ENCODE results near the gene NPHS1.
"Not testable (repeated sequence)": the region's sequence is repeated elsewhere in the genome, so short reads cannot be mapped to it uniquely, and the experiment has no call there.

NPHS1 gene

DNA sequence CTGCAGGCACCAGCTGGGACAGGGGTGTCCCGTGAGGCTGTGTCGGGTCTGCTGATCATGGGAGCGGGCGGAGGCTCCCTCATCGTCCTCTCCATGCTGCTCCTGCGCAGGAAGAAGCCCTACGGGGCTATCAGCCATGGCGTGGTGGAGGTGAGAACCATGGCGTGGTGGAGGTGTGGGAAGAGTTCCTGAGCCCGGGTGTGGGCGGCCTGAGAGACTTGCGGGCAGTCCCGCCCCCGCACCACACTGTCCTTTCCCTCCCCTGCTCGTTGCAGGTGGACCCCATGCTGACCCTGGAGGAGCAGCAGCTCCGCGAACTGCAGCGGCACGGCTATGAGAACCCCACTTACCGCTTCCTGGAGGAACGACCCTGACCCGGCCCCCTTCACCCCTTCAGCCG is 26.8 kb upstream of the NPHS1 start:
- no peak for DNase-seq

DNA sequence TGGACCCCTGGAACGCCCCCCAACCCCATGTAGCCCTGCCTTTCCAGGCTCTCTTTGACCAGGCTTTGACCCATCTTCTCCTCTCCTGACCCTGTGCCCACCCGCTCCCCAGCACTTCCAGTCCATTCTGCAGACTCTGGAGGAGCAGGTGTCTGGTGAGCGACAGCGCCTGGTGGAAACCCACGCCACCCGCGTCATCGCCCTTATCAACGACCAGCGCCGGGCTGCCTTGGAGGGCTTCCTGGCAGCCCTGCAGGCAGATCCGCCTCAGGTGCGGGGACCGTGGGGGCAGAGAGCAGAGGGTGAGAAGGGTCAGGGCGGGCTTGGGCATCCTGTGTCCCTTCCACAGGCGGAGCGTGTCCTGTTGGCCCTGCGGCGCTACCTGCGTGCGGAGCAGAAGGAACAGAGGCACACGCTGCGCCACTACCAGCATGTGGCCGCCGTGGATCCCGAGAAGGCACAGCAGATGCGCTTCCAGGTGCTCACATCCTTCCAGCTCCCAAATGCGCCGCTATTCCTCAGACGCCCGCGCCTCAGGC is 22.2 kb upstream of the NPHS1 start:
- DNase-seq, result no peak

DNA sequence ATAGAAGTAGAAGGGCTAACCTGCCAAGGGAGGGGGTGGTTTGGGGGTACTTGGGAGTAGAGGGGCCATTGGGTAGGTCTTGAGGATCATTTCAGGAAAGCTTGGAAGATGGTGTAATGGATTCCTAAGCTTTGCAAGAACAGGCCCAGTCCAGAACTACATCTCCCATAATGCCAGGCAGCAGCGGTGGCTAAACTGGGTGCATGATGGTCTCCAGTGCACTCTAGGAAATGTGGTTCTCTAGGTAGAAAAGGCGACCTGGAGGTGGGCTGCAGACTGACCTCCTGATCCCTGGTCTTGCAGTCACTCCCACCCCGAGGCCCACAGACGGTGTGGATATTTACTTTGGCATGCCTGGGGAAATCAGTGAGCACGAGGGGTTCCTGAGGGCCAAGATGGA is 19.9 kb upstream of the NPHS1 start:
- no peak for DNase-seq

DNA sequence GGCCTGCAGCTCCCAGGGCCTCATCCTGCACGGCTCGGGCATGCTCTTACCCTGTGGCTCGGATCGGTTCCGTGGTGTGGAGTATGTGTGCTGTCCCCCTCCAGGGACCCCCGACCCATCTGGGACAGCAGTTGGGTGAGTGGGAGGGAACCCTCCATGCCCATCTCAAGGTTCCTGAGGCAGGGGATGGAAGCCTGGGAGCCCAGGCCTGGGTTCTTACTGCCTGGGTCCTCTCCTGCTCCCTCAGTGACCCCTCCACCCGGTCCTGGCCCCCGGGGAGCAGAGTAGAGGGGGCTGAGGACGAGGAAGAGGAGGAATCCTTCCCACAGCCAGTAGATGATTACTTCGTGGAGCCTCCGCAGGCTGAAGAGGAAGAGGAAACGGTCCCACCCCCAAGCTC is 19.3 kb upstream of the NPHS1 start:
- DNase-seq, result no peak

DNA sequence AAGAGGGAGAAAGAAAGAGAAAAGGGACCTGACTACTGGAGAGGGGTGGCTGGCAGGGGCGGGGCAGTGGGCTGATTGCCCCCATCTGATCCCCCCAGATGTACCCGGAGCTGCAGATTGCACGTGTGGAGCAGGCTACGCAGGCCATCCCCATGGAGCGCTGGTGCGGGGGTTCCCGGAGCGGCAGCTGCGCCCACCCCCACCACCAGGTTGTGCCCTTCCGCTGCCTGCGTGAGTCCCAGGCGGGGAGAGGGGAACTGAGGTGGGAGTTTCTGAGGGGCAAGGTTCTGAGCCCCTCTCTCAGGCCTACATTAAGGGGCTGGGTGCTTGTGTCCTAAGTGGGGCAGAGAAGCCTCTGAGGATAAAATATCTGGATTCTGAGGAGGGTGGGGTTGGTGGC is 18.5 kb upstream of the NPHS1 start:
- no peak for DNase-seq

DNA sequence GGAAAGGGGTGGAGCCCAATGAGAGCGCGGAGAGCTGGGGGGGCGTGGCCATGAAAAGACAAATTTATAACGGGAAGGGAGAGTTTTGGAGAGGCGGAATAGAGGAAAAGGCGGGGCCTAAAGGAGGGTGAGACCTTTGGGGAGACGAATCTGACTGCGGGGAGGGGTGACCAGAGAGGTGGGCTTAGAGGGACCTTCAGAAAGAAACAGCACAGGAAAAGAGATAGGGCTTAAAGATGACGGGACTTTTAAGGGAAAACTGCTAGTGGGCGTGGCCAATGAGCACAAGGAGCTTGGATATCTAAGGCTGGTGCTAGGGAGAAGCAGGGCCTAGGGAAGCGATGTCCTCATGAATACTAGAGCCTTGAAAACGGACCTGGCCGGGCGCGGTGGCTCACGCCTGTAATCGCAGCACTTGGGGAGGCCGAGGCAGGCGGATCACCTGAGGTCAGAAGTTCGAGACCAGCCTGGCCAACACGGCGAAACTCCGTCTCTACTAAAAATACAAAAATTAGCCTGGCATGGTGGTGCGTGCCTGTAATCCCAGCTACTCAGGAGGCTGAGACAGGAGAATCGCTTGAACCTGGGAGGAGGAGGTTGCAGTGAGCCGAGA is 17.9 kb upstream of the NPHS1 start:
- not testable (repeated sequence) for DNase-seq

DNA sequence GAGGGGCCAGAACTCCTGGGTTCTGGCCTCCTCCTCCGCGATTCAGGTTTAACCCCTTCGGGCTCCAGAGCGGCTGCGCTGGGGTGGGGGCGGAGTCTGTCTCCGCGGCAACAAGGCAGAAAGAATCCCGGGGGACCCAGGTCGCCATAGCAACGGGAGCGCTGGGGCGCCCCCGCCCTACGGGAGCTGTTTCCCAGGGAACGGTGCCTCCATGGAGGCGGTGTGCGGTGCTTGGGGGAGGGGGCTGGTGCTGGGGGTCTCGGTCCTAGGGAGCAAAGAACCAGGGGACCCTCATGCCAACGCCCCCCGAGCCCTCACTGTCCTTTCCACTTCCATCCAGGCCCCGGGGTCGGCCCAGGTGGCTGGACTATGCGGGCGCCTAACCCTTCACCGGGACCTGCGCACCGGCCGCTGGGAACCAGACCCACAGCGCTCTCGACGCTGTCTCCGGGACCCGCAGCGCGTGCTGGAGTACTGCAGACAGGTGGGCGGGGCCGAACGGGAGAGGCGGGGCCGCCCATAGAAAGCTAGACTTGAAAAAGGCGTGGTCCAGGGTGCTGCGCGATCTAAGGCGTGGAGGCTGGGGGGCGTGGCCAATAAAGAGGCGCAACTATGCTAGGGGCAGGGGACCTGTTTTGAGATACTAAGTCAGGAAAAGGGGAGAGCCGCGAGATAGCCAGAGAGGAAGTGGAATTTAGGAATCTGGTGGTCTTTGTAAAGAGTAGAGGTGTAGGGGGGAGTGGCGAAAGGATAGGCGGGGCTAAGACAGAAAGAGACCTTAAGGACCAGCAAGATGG is 17.2 kb upstream of the NPHS1 start:
- DNase-seq, result peak; percentile 86

DNA sequence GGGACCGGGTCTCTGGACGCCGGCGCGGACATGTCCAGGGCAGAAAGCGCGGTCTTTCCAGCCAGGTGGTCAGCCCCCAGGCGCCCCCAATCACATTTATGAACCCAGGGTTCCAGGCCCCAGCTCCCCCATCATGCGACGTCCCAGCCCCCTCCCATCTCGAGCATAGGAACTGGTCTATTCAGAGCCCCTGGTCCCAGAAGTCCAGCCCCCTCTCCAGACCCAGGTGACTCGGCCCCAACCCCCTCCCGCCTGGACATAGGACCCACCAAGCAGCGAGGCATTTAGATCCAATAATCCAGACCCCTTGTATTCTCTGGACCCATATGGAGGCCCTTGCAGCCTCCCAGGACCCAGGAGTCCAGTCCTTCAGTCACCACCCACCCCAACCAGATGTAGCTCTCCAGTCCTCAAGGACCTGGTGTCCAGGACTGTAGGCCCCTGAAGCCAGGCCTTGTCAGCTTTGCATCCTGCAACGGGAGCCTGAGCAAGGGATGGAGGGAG is 16.6 kb upstream of the NPHS1 start:
- DNase-seq, result no peak

DNA sequence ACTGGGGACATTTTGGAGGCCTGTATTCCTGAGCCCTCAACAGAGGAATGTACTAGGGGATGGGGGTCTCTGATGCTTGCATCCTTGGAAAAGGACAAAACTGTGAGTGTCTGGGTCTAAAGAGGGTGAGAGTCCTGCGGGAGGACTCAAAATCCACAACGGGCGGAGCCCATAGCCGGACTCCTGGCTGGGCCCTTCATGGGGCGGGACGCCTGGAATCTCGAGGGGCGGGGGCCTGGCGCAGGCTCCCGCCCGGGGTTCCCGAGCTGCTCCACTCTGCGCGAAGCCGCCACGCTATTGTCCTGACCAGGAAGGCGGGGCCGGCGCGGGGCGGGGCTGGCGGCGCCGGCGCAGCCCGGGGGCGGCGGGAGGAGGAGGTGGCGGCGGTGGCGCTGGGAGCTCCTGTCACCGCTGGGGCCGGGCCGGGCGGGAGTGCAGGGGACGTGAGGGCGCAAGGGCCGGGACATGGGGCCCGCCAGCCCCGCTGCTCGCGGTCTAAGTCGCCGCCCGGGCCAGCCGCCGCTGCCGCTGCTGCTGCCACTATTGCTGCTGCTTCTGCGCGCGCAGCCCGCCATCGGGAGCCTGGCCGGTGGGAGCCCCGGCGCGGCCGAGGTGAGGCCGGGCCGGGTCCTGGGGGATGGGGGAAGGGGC is 16.0 kb upstream of the NPHS1 start, which contains the start of gene APLP1:
Gene APLP1, plus strand, starts transcription at position 403 of the 651 bp plus-strand sequence. Its CDS starts 63 bp downstream, at position 466.
- DNase-seq, result peak; percentile 79

DNA sequence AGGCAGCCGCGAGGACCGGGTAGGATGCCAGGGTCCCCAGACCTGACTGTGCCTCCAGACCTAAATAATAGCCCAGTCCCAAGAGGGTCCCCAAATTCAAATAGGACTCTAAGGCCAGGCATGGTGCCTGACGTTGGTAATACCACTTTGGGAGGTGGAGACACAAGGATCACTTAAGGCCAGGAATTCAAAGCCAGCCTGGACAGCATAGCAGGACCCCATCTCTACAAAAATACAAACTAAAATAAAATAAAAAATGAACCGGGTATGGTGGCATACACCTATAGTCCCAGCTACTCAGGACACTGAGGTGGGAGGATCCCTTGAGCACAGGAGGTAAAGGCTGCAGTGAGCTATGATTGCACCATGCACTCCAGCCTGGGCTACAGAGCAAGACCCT is 10.7 kb upstream of the NPHS1 start:
- no peak for DNase-seq

DNA sequence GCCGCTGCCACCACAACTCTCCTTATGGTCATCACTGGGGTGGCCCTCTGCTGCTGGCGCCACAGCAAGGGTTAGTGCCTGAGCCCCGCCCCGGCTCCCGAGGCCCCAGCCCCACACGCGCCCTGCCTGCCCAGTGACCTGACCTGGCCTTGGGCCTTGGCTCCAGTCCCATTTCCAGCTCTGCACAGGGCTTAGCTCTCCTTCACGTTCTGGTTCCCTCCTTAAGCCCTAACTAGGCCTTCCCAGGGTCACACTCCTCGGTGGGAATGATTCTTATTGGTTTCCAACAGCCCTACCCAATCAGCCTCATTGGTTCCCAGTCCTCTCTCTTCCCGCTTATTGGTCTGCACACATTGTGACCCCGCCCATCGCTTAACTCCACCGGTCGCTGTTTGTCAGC is 10.2 kb upstream of the NPHS1 start:
- DNase-seq, result no peak

DNA sequence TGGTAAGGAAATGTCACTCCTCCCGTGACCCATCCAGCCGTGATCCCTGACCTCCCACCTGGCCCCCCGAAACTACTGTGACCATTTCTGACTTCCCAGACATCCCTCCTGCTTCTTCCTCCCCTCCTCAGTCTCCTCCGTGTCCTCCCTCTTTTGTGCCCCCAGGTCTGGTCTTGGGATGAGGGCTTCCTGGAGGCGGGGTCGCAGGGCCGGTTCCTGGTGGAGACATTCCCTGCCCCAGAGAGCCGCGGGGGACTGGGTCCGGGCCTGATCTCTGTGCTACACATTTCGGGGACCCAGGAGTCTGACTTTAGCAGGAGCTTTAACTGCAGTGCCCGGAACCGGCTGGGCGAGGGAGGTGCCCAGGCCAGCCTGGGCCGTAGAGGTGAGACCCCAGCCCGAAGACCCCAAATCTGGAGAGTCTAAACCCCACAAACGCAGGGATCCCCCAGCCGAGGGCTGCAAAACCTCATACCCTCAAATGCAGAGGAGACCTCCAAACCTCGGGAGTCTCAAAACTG is 9.4 kb upstream of the NPHS1 start:
- no peak for DNase-seq

DNA sequence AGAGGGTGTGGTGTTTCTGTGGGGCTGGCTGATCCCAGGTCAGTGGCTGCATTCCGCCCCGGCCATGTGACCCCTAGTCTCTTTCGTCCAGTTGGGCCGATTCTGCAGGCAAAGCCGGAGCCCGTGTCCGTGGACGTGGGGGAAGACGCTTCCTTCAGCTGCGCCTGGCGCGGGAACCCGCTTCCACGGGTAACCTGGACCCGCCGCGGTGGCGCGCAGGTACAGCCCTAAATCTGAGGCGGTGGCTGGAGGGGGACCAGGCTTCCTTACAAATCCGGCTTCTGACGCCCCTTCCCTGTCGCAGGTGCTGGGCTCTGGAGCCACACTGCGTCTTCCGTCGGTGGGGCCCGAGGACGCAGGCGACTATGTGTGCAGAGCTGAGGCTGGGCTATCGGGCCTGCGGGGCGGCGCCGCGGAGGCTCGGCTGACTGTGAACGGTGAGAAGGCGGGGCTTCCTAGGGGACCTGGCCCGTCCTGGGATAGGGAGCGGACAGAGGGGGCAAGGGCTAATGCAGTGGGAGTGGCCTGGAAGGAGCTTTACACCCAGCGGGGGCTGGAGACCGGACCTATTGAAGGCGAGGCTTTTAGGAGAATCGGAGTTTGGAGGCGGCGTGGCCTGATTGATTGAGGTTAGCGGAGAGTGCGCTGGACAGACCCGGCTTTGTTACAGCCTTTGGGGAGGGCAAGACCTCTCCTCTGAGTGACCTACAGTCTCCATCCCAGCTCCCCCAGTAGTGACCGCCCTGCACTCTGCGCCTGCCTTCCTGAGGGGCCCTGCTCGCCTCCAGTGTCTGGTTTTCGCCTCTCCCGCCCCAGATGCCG is 8.7 kb upstream of the NPHS1 start:
- DNase-seq, result no peak

DNA sequence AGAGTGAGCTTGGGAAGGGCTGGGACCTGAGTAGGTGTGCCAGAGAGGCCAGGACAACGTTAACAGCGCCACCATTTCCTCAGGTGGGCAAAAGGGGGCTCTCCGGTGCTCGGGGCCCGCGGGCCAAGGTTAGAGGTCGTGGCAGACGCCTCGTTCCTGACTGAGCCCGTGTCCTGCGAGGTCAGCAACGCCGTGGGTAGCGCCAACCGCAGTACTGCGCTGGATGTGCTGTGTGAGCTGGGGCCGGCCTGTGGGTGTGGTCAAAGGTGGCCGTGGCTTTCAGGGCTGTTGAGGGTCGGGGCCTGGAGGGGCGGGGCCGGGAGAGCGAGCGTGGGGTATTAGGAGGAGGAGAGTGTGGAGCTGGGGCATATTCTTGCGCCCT is 8.1 kb upstream of the NPHS1 start:
- no peak for DNase-seq

DNA sequence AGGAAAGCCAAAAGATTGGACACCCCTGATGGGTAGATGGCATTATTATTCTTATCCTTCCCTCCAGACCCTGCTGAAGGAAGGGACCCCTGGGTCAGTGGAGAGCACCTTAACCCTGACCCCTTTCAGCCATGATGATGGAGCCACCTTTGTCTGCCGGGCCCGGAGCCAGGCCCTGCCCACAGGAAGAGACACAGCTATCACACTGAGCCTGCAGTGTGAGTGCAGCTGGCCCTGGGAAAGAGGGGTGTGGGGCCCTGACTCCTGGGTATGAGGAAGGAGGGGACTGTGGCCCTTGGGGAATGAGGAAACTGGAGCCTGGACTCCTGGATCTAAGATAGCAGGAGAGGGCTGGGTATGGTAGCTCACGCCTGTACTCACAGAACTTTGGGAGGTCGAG is 7.1 kb upstream of the NPHS1 start:
- no peak for DNase-seq

DNA sequence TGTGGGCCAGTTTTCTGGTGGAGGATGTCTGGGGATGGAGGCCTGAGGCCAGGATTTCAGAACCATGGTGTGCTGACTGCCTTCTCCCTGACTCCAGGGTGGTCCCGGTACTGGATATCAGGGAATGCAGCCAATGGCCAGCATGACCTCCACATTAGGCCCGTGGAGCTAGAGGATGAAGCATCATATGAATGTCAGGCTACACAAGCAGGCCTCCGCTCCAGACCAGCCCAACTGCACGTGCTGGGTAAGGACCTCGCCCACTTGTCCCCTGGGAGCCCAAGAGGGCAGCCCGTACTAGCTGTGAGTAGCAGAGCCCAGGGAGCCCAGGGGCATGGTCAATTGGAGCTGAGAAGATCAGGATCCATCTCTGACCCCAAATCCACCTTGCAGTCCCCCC is 6.0 kb upstream of the NPHS1 start:
- DNase-seq, result no peak

DNA sequence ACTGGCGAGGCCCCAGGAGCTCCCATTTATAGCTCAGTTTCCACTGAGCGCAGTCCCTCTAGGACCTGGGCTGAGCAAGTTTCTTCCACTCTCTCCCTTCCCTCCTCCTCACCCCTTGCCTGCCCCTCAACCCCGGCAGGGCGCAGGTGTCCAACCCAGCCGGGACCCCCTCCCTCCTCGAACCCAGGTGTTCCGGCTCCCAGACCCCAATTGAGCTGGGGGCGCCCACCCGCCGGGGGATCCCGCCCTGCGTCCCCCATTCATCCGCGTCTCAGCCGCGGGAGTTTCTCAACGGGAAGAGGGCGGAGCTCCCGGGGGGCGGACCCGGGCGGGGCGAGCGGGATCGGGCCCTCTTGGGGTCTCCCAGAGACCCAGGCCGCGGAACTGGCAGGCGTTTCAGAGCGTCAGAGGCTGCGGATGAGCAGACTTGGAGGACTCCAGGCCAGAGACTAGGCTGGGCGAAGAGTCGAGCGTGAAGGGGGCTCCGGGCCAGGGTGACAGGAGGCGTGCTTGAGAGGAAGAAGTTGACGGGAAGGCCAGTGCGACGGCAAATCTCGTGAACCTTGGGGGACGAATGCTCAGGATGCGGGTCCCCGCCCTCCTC is 4.3 kb upstream of the NPHS1 start, which contains the start of gene KIRREL2:
Gene KIRREL2, plus strand, starts transcription at position 366 of the 604 bp plus-strand sequence. Its CDS starts 209 bp downstream, at position 575.
- DNase-seq, result peak; percentile 46

DNA sequence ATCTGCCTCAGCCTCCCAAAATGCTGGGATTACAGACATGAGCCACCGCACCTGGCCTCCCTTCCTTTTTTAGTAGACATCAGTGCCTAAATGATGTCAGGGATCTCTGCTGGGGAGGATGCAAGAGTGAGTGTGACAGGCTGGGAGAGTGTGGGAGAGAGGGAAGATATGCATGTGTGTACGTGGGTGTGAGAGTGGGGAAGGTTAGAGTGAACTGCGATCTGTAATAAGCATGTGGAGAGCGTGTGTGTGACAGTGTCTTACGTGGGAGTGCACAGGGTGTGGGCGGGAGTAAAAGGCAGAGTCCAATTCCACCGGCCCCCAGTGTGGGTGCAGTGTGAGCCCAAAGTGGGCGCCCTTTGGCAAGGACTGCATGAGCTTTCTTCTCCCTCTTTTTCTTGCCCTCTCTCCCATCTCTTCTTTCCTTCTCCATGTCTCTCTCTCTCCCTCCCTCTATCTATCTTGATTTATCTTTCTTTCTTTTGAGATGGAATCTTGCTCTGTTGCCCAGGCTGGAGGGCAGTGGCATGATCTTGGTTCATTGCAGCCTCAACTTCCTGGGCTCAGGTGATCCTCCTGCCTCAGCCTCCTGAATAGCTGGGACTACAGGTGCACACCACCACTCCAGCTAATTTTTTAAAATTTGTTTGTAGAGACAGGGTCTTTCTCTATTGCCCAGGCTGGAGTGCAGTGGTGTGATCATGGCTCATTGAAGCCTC is 893 bp upstream of the NPHS1 start:
- DNase-seq, result no peak

DNA sequence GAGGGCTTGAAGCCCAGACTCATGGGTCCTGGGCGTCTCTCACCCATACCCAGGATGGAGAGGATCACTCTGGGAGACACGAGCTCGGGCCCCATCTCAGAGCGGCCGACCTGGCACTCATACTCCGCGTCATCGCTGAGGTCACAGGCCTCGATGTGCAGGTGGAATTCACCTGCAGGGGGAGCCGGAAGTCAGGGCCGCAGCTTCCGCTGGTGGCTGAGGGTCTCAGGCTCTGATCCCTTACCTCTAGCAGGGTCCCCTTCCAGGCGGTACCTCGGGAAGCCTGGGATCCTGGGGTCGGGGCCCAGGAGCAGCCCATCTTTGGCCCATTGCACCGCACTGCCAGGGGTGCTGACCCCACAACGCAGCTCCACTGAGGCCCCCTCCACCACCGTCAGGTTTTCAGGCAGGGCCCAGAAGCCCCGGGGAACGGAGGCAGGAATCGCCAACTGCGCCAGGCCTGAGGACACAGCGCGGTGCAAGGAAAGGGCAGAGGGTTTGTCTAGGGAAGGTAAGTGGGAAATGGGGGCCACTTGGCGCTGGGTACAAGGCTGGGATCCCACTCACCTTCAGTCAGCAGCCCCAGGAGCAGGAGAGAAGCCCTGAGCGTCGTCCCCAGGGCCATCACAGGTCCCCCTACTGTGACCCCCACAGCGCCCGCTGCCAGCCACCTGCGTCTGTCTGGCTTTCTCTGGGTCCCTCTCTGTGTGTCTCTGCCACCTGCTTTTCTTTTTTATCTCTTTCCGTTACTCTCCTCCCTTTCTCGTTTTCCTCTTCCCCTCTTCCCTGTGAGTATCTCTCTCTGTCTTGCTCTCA is 883 bp downstream of the NPHS1 start:
- no peak for DNase-seq

DNA sequence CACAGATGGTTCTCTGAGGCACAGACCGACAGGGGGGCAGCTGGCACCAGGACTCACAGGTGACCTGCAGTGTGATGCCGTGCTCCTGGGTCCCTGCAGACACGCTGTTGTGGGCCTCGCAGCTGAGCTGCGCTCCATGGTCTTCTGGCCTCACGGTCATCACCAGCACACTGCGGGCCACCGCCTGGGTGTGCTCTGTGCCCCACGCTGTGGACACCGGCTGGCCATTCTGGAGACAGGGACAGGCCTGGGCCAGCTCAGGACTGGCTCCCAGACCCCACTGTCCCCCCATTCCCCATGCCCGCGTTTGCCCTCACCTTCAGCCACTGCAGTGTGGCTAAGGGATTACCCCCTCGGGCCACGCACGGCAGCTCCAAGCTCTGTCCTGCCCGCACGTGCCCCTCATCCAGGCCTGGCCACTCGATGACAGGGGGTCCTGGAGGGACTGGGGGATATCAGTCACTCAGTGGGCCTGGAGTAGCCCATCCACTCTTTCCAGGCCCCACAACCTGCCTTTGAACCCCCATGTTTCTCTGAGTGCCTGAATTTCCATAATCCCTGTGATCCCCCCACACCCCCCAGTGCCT is 3.3 kb downstream of the NPHS1 start:
- DNase-seq, result no peak

Data from activated naive CD4-positive, alpha-beta T cell treated with anti-CD3 and anti-CD28 coated beads, Interleukin-2, amount 50 U/mL, for 16 hours (primary cell).